Smooth muscle cell (in vitro differentiated cells): Measurements from ENCODE around the gene NKIRAS2. TPM values are rescaled to one million over a fixed set of nuclear protein-coding genes. Genes with fewer than 3 reads are reported as not detected.

Source experiments
- DNase-seq: peaks from one replicate; lab custom pipeline; 2025; ENCODE audit not compliant: unreplicated experiment; lab: John Stamatoyannopoulos, UW
- H2AFZ ChIP-seq: fragments of 200-600 bp; sonication (generic); 2 replicates; pipeline ENCODE4 v1.6.0; 2016; ENCODE audit warnings: antibody characterized with exemption, low read depth, mild to moderate bottlenecking
- H3F3A ChIP-seq: fragments of 200-600 bp; sonication (generic); 2 replicates; pipeline ENCODE4 v1.6.0; 2017; ENCODE audit warnings: antibody characterized with exemption, low read depth
- H3K27ac ChIP-seq: fragments of 200-600 bp; sonication (generic); 2 replicates; pipeline ENCODE4 v1.5.1; 2016; ENCODE audit warnings: low read depth, mild to moderate bottlenecking
- H3K27me3 ChIP-seq: fragments of 200-600 bp; sonication (generic); 2 replicates; pipeline ENCODE4 v1.6.1; 2016; ENCODE audit warnings: low read depth, mild to moderate bottlenecking
- H3K36me3 ChIP-seq: fragments of 200-600 bp; sonication (generic); 2 replicates; pipeline ENCODE4 v1.5.1; 2016; ENCODE audit warnings: low read depth
- H3K4me1 ChIP-seq: fragments of 200-600 bp; sonication (generic); 2 replicates; pipeline ENCODE4 v1.5.1; 2016; ENCODE audit warnings: low read depth
- H3K4me2 ChIP-seq: fragments of 200-600 bp; sonication (generic); 2 replicates; pipeline ENCODE4 v1.6.0; 2016; ENCODE audit warnings: mild to moderate bottlenecking
- H3K4me3 ChIP-seq: fragments of 200-600 bp; sonication (generic); 2 replicates; pipeline ENCODE4 v1.5.1; 2016; ENCODE audit warnings: mild to moderate bottlenecking
- H3K79me2 ChIP-seq: fragments of 200-600 bp; sonication (generic); 2 replicates; pipeline ENCODE4 v1.6.0; 2016; ENCODE audit warnings: low read depth, mild to moderate bottlenecking
- H3K9ac ChIP-seq: fragments of 200-600 bp; sonication (generic); 2 replicates; pipeline ENCODE4 v1.6.0; 2016; ENCODE audit warnings: low read depth
- H3K9me3 ChIP-seq: fragments of 200-600 bp; sonication (generic); replicated peaks from 2 replicates; pipeline ENCODE4 v1.5.1; 2016; ENCODE audit warnings: low read depth
- H4K20me1 ChIP-seq: fragments of 200-600 bp; sonication (generic); 2 replicates; pipeline ENCODE4 v1.6.0; 2016; ENCODE audit warnings: low read depth
- WGBS: methylation state at CpG from one replicate; pipeline ENCODE4 v1.1.7; 2016; ENCODE audit warnings: low lambda C conversion rate; 5-methylcytosine and 5-hydroxymethylcytosine counted together
- polyA plus RNA-seq: library from polyadenylated mRNA; unstranded; fragments of >200 nt; fragmentation: Nextera tagmentation; extraction: Ambion mirVana; gene quantifications from 2 replicates; pipeline ENCODE4 v1.2.1, GENCODE V29; 2016
- total RNA-seq: library from RNA; depleted of rRNA; stranded (reverse); fragments of >200 nt; gene quantifications from 2 replicates; pipeline ENCODE4 v1.2.3, GENCODE V29; 2014
- TF ChIP-seq, protein P1 (sequence below): fragments of 200-600 bp; sonication (generic); IDR thresholded peaks from 2 replicates; pipeline ENCODE4 v1.5.1; 2017; ENCODE audit warnings: borderline replicate concordance, mild to moderate bottlenecking, antibody characterized with exemption; ENCODE audit not compliant: insufficient read depth, poor library complexity, severe bottlenecking

The NKIRAS2 gene
- total and polyA plus RNA-seq, 2 experiments from 2014 or later, result 21.3 to 50.1 TPM

DNA sequence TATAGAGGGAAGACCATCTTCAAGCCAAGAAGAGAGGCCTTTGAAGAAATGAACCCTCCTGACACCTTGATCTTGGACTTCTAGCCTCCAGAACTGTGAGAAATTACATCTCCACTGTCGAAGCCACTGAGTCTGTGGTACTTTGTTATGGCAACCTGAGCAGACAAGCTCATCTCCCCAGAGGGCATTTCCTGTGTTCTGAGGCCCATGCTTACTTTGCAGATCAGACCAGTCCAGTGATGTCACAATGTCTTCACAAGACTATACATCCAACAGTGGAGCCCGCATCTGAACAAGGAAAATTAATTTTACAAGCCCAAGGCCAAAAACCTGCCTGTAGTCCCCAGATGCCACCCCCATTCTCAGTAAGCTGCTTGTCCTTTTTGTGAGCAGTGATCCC, 45.3 kb downstream of the NKIRAS2 start:
- Histone ChIP-seq H3K27ac (no peak overlapping the region), H3K36me3 (no peaks in the 10 kb centered on the region), H3F3A (no peaks in the 10 kb centered on the region), H3K4me2 (no peak overlapping the region), H2AFZ (no peak overlapping the region), H3K4me1 (no peaks in the 10 kb centered on the region), H3K27me3 (peaks cover 1% of the 10 kb centered on the region), H3K4me3 (no peak overlapping the region), H3K9ac (no peak overlapping the region), H3K79me2 (no peaks in the 10 kb centered on the region), H4K20me1 (no peaks in the 10 kb centered on the region), H3K9me3 (no peaks in the 10 kb centered on the region)
- DNase-seq, result no peak
- WGBS, result 79% methylated on average over 2 of the region's 2 CpGs
- TF ChIP-seq, protein P1, sequence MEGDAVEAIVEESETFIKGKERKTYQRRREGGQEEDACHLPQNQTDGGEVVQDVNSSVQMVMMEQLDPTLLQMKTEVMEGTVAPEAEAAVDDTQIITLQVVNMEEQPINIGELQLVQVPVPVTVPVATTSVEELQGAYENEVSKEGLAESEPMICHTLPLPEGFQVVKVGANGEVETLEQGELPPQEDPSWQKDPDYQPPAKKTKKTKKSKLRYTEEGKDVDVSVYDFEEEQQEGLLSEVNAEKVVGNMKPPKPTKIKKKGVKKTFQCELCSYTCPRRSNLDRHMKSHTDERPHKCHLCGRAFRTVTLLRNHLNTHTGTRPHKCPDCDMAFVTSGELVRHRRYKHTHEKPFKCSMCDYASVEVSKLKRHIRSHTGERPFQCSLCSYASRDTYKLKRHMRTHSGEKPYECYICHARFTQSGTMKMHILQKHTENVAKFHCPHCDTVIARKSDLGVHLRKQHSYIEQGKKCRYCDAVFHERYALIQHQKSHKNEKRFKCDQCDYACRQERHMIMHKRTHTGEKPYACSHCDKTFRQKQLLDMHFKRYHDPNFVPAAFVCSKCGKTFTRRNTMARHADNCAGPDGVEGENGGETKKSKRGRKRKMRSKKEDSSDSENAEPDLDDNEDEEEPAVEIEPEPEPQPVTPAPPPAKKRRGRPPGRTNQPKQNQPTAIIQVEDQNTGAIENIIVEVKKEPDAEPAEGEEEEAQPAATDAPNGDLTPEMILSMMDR, result no peak

DNA sequence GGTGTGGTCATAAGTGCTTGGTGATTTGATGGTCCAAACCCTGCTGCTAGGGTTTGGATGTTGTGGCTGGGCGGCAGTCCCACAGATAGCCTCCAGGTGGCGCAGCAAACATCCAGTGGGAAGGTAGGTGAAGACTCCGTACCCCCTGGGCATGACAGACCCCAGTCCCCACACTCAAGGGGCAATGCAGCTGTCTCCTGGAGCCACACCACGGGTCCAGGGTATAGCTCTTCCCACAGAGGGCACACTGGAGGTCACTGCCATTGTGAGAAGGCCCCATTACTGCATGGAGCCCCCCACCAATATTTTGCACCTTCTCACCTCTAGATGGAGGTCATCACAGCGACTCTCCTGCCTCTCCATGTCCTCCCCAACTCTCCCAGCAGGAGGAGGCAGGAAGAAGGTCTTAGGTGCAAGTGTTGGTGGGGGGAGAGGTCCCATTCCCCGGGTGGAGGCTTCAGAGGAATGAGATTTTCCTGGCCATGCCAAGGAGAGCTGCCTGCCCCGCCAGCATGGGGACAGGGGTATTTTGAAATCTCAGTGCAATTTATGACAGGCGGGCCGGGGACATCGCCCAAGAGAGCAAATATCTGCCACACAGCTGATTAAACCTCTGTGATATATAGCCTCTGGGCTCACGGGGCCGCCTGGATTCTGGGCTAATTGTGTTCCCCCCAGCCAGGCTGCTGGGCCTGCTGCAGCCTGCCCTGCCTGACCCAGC, 47.6 kb downstream of the NKIRAS2 start:
- DNase-seq, result peak; percentile 14

DNA sequence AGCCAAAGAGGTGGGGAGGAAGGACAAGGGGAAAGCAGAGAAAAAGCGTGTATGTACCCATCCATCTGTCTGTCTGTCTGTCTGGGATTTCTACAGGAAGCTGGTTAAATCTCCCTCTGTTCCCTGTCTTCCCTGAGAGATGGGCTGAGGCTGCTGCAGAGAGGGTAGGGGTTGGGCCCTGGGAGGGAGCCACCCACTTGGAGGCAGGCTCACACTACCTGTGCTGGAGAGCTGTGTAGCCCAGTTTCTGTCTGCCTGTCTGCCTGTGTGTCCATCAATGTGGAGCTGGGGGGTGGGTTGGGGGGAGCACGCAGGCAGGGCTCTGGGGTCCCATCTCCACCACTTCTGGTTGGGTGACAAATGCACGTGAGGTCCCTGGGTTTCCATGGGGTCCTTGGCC, 49.1 kb downstream of the NKIRAS2 start:
- H4K20me1 ChIP-seq, result no peaks in the 10 kb centered on the region
- no peaks in the 10 kb centered on the region for H3K79me2 ChIP-seq
- no peak overlapping the region for H3K27ac ChIP-seq
- H2AFZ ChIP-seq, result no peak overlapping the region
- H3K4me3 ChIP-seq, result no peak overlapping the region
- TF ChIP-seq, protein P1, result no peak
- H3K9me3 ChIP-seq, result no peaks in the 10 kb centered on the region
- H3K36me3 ChIP-seq, result no peaks in the 10 kb centered on the region
- 69% methylated on average over 3 of the region's 3 CpGs for WGBS
- H3K4me1 ChIP-seq, result no peaks in the 10 kb centered on the region
- H3K27me3 ChIP-seq, result peaks cover 39% of the 10 kb centered on the region
- no peaks in the 10 kb centered on the region for H3F3A ChIP-seq
- H3K4me2 ChIP-seq, result no peak overlapping the region
- DNase-seq, result no peak
- no peak overlapping the region for H3K9ac ChIP-seq

More for the DNA sequence above, 47.6 kb downstream of the NKIRAS2 start:
- TF ChIP-seq, protein P1, result peak; percentile 72
- Histone ChIP-seq H3K27me3 (peaks cover 24% of the 10 kb centered on the region), H3K4me2 (no peak overlapping the region), H3K4me1 (no peaks in the 10 kb centered on the region), H3K9me3 (no peaks in the 10 kb centered on the region), H3K9ac (no peak overlapping the region), H3K36me3 (no peaks in the 10 kb centered on the region), H3K79me2 (no peaks in the 10 kb centered on the region), H3F3A (no peaks in the 10 kb centered on the region), H3K4me3 (no peak overlapping the region), H4K20me1 (no peaks in the 10 kb centered on the region), H2AFZ (no peak overlapping the region), H3K27ac (no peak overlapping the region)
- WGBS, result 44% methylated on average over 12 of the region's 12 CpGs

DNA sequence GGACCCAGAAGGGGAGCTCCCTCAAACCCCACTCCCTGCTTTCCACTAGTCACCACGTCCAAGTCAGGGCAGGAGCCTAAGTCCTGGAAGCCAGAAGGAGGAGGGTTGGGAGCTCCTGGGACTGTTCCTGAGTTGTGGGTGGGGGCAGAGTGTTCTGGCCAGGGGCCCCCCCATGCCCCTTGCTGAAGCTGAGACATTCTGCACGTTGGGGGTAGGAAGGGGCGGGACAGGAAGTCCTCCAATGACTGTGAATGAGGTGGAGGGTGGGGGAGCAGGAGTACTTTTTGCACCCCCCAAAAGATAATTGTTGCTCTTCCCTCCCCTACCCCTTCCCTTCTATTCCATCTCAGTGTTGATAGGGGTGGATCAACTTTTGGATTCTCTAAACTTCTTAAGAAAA, 51.9 kb downstream of the NKIRAS2 start:
- Histone ChIP-seq H3K27me3 (peaks cover 40% of the 10 kb centered on the region), H3K9me3 (no peaks in the 10 kb centered on the region), H3K4me2 (peak overlapping the region; percentile 79), H3K36me3 (no peaks in the 10 kb centered on the region), H3K4me1 (no peaks in the 10 kb centered on the region), H3F3A (no peaks in the 10 kb centered on the region), H4K20me1 (no peaks in the 10 kb centered on the region), H3K9ac (no peak overlapping the region), H3K4me3 (no peak overlapping the region), H3K79me2 (no peaks in the 10 kb centered on the region), H2AFZ (no peak overlapping the region), H3K27ac (no peak overlapping the region)
- 33% methylated on average over 3 of the region's 3 CpGs for WGBS
- TF ChIP-seq, protein P1, result no peak
- no peak for DNase-seq
